Endothelial cell of umbilical vein (primary cell): ENCODE measurements around the gene KIAA1671.

ENCODE experiments used
- CTCF ChIP-seq, 2 donors: IDR thresholded peaks; 1 replicate in 1 of 2; 2 replicates in 1 of 2; pipeline ENCODE4 v1.5.1; 2011; ENCODE audit warnings: low read length in 2 of 2, mild to moderate bottlenecking in 2 of 2, moderate library complexity in 2 of 2, control low read depth in 1 of 2, inconsistent platforms in 1 of 2, low read depth in 1 of 2; ENCODE audit not compliant: insufficient read depth in 1 of 2; ENCODE audit errors: extremely low read depth in 1 of 2
- EZH2 ChIP-seq: IDR thresholded peaks from 2 replicates; pipeline ENCODE4 v1.6.1; 2012; ENCODE audit warnings: borderline replicate concordance, low read depth, mild to moderate bottlenecking, moderate library complexity, low read length, inconsistent platforms; ENCODE audit not compliant: severe bottlenecking
- FOS ChIP-seq: IDR thresholded peaks from 2 replicates; pipeline ENCODE4 v1.6.1; 2011; ENCODE audit warnings: mild to moderate bottlenecking, low read length, moderate library complexity, borderline replicate concordance; ENCODE audit not compliant: insufficient read depth
- JUN ChIP-seq: IDR thresholded peaks from 2 replicates; pipeline ENCODE4 v1.6.1; 2011; ENCODE audit warnings: borderline replicate concordance, low read depth; ENCODE audit not compliant: insufficient read length, insufficient read depth

GRCh38 chr22:25235547-25236290 is 283.2 kb downstream of the KIAA1671 start:
- TF ChIP-seq JUN (no peak), CTCF (IDR thresholded peaks at IDR 0.05; ENCODE audit: extremely low read depth in 1 of 2, insufficient read depth in 1 of 2, low read depth in 1 of 2, low read length in 2 of 2) (peak; percentile 70 to 77), EZH2 (no peak), FOS (no peak)
